Esophagus muscularis mucosa (tissue), 4 donors: ENCODE results near the gene COX17.

Experiments
- CTCF ChIP-seq, 3 experiments: fragments of 200-600 bp in 2 of 3; fragments of 450-650 bp in 1 of 3; sonication (generic) in 2 of 3; IDR thresholded peaks; one replicate each; pipeline ENCODE4 v1.5.1; 2017 to 2019; ENCODE audit warnings: antibody characterized with exemption in 3 of 3, mild to moderate bottlenecking in 2 of 3, moderate library complexity in 1 of 3
- EP300 ChIP-seq: sonication (generic); formaldehyde crosslinking; IDR thresholded peaks from one replicate; pipeline ENCODE4 v1.6.1; 2017; ENCODE audit warnings: antibody characterized with exemption
- POLR2A ChIP-seq: fragments of 450-650 bp; IDR thresholded peaks from one replicate; pipeline ENCODE4 v1.6.1; 2017; ENCODE audit warnings: antibody characterized with exemption, moderate library complexity, mild to moderate bottlenecking, low read depth

- TF ChIP-seq POLR2A (no peak), CTCF (IDR thresholded peaks at IDR 0.05) (no peak), EP300 (no peak)
Observed at GRCh38 chr3:119664850-119665379, 12.3 kb downstream of the COX17 start.
